HepG2 (cell line): ENCODE data around the gene VSIR. TPM values are rescaled to one million over a fixed set of nuclear protein-coding genes. Genes with fewer than 3 reads are reported as not detected.

ENCODE experiments used
- PITX1 ChIP-seq: sonication (generic); formaldehyde crosslinking; IDR thresholded peaks from 2 replicates; pipeline ENCODE4 v1.5.1; 2020; ENCODE audit warnings: mild to moderate bottlenecking, missing genetic modification reagents
- polyA plus RNA-seq, 8 experiments: library from polyadenylated mRNA; depleted of rRNA in 3 of 8; stranded (reverse) in 7 of 8; unstranded in 1 of 8; fragments of >200 nt; fragmentation: Illumina TruSeq in 4 of 8; extraction: Trizol in 4 of 8; gene quantifications; 2 replicates each; pipeline versions ENCODE4 v1.2.1 to v1.2.3, GENCODE V29; 2011 to 2016; ENCODE audit warnings: low read depth in 4 of 8, missing spikeins in 1 of 8, mixed read lengths in 1 of 8; ENCODE audit not compliant: insufficient read depth in 1 of 8
- total RNA-seq, 5 experiments: library from RNA; depleted of rRNA; stranded (reverse); fragments of >200 nt; fragmentation: Illumina TruSeq; extraction: Trizol; gene quantifications; 2 replicates each; pipeline ENCODE4 v1.2.3, GENCODE V29; 2016; ENCODE audit warnings: low read depth in 1 of 5
- TF ChIP-seq, protein P1 (sequence below): sonication (generic); formaldehyde crosslinking; IDR thresholded peaks from 2 replicates; pipeline ENCODE4 v1.5.0; 2020; ENCODE audit warnings: missing genetic modification reagents
- TF ChIP-seq, protein P2 (sequence below): sonication (generic); formaldehyde crosslinking; conservative IDR thresholded peaks from 2 replicates; pipeline ENCODE4 v1.8.0; 2022; ENCODE audit warnings: missing genetic modification reagents
- TF ChIP-seq, protein P3 (sequence below): sonication (generic); formaldehyde crosslinking; IDR thresholded peaks from 2 replicates; pipeline ENCODE4 v1.5.0; 2020; ENCODE audit warnings: mild to moderate bottlenecking, missing genetic modification reagents, borderline replicate concordance

VSIR gene
- total and polyA plus RNA-seq, 2 of the 13 experiments (the other 11 are each of a cell fraction or from before 2014, with no cell fraction given): 0.44 to 3.2 TPM

DNA sequence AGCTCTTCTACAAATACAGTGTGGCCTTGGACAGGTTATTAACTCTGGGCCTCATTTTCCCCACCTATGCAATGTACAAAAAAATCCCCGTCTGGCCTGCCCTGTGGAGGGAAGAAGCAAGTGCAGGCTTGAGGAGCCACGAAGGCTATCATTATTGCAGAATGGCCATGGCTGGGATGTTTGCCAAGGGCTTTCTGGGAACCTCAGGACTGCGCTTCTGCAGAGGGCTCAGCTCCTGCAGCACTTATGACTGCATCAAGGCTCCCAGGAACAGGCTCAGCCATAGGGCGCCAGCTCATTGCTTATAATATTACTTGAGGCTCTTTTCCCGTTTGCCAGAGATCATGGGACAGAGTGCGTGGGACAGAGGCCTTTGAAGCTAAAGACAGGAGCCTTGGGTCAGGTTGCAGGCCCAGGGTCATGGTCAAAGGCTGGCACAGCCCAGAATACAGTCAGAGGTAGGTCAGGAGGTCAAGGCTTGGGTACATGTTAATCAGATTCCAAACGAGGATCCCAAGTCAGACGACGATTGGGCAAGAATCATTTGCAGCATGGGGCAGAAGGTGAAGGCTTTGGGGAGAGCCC, 33.2 kb downstream of the VSIR start (continued):
- TF ChIP-seq, protein P1, sequence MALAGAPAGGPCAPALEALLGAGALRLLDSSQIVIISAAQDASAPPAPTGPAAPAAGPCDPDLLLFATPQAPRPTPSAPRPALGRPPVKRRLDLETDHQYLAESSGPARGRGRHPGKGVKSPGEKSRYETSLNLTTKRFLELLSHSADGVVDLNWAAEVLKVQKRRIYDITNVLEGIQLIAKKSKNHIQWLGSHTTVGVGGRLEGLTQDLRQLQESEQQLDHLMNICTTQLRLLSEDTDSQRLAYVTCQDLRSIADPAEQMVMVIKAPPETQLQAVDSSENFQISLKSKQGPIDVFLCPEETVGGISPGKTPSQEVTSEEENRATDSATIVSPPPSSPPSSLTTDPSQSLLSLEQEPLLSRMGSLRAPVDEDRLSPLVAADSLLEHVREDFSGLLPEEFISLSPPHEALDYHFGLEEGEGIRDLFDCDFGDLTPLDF (CRISPR knock-in tag): no peak
- TF ChIP-seq PITX1: no peak
- TF ChIP-seq, protein P2, sequence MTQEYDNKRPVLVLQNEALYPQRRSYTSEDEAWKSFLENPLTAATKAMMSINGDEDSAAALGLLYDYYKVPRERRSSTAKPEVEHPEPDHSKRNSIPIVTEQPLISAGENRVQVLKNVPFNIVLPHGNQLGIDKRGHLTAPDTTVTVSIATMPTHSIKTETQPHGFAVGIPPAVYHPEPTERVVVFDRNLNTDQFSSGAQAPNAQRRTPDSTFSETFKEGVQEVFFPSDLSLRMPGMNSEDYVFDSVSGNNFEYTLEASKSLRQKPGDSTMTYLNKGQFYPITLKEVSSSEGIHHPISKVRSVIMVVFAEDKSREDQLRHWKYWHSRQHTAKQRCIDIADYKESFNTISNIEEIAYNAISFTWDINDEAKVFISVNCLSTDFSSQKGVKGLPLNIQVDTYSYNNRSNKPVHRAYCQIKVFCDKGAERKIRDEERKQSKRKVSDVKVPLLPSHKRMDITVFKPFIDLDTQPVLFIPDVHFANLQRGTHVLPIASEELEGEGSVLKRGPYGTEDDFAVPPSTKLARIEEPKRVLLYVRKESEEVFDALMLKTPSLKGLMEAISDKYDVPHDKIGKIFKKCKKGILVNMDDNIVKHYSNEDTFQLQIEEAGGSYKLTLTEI: no peak
- TF ChIP-seq, protein P3, sequence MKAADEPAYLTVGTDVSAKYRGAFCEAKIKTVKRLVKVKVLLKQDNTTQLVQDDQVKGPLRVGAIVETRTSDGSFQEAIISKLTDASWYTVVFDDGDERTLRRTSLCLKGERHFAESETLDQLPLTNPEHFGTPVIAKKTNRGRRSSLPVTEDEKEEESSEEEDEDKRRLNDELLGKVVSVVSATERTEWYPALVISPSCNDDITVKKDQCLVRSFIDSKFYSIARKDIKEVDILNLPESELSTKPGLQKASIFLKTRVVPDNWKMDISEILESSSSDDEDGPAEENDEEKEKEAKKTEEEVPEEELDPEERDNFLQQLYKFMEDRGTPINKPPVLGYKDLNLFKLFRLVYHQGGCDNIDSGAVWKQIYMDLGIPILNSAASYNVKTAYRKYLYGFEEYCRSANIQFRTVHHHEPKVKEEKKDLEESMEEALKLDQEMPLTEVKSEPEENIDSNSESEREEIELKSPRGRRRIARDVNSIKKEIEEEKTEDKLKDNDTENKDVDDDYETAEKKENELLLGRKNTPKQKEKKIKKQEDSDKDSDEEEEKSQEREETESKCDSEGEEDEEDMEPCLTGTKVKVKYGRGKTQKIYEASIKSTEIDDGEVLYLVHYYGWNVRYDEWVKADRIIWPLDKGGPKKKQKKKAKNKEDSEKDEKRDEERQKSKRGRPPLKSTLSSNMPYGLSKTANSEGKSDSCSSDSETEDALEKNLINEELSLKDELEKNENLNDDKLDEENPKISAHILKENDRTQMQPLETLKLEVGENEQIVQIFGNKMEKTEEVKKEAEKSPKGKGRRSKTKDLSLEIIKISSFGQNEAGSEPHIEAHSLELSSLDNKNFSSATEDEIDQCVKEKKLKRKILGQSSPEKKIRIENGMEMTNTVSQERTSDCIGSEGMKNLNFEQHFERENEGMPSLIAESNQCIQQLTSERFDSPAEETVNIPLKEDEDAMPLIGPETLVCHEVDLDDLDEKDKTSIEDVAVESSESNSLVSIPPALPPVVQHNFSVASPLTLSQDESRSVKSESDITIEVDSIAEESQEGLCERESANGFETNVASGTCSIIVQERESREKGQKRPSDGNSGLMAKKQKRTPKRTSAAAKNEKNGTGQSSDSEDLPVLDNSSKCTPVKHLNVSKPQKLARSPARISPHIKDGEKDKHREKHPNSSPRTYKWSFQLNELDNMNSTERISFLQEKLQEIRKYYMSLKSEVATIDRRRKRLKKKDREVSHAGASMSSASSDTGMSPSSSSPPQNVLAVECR (CRISPR knock-in tag): no peak
- TF ChIP-seq, all 625 proteins: peak for 3
